Retinal pigment epithelial cell (primary cell): ENCODE measurements around the gene NTNG2.

ENCODE experiments used
- DNase-seq: peaks from one replicate; pipeline ENCODE4 v3.0.0-alpha.2; 2010; ENCODE audit warnings: low read depth
- H3K4me3 ChIP-seq: 2 replicates; pipeline ENCODE4 v1.5.1; 2011; ENCODE audit warnings: mild to moderate bottlenecking, low read length, control low read depth, moderate library complexity
- CTCF ChIP-seq: conservative IDR thresholded peaks from 2 replicates; pipeline ENCODE4 v1.5.1; 2011; ENCODE audit warnings: low read depth, low read length, control low read depth, inconsistent platforms

NTNG2 gene

GRCh38 chr9:132172185-132172584 lies 10.3 kb downstream of the NTNG2 start:
- no peak for DNase-seq
- no peak for TF ChIP-seq CTCF
- H3K4me3 ChIP-seq: no peak overlapping the region

GRCh38 chr9:132175431-132175830 lies 13.6 kb downstream of the NTNG2 start:
- DNase-seq: no peak
- no peak for TF ChIP-seq CTCF
- H3K4me3 ChIP-seq: no peak overlapping the region

GRCh38 chr9:132176338-132176737 lies 14.5 kb downstream of the NTNG2 start:
- no peak for DNase-seq
- TF ChIP-seq CTCF: no peak

GRCh38 chr9:132181796-132182313 lies 20.0 kb downstream of the NTNG2 start:
- TF ChIP-seq CTCF: no peak
- H3K4me3 ChIP-seq: no peak overlapping the region
- DNase-seq: no peak

More at GRCh38 chr9:132176338-132176737, 14.5 kb downstream of the NTNG2 start:
- H3K4me3 ChIP-seq: no peak overlapping the region

- no peak overlapping the region for H3K4me3 ChIP-seq
- peak; percentile 53 for TF ChIP-seq CTCF
- DNase-seq: no peak
Measured at GRCh38 chr9:132182314-132183091, 20.6 kb downstream of the NTNG2 start.

GRCh38 chr9:132183134-132183533 lies 21.3 kb downstream of the NTNG2 start:
- TF ChIP-seq CTCF: no peak
- no peak for DNase-seq
- H3K4me3 ChIP-seq: no peak overlapping the region

- no peak for TF ChIP-seq CTCF
- H3K4me3 ChIP-seq: no peak overlapping the region
- DNase-seq: no peak
Measured at GRCh38 chr9:132183715-132184114, 21.9 kb downstream of the NTNG2 start.
